Osteoblast (primary cell): ENCODE data around the gene EFR3B. TPM values are rescaled to one million over a fixed set of nuclear protein-coding genes. Genes with fewer than 3 reads are reported as not detected.

Source experiments
- DNase-seq: peaks from one replicate; pipeline ENCODE4 v3.0.0; 2011; ENCODE audit warnings: low spot score, mixed read lengths; ENCODE audit not compliant: insufficient read length; ENCODE audit errors: missing footprints
- H2AFZ ChIP-seq: 2 replicates; pipeline ENCODE4 v1.6.0; 2011; ENCODE audit warnings: mild to moderate bottlenecking, low read length
- H3K27ac ChIP-seq: 2 replicates; pipeline ENCODE4 v1.5.1; 2011; ENCODE audit warnings: mild to moderate bottlenecking, low read depth, low read length, moderate library complexity
- H3K27me3 ChIP-seq: 2 replicates; pipeline ENCODE4 v1.6.0; 2012; ENCODE audit warnings: mild to moderate bottlenecking, control low read depth, inconsistent platforms, low read length, moderate library complexity; ENCODE audit not compliant: insufficient read depth
- H3K36me3 ChIP-seq: 2 replicates; pipeline ENCODE4 v1.5.1; 2011; ENCODE audit warnings: mild to moderate bottlenecking, low read length, control low read depth, moderate library complexity; ENCODE audit not compliant: insufficient read depth
- H3K4me1 ChIP-seq: 2 replicates; pipeline ENCODE4 v1.5.1; 2011; ENCODE audit warnings: mild to moderate bottlenecking, low read length, control low read depth, moderate library complexity; ENCODE audit not compliant: insufficient read depth
- H3K4me2 ChIP-seq: 2 replicates; pipeline ENCODE4 v1.6.0; 2011; ENCODE audit warnings: mild to moderate bottlenecking, low read length; ENCODE audit not compliant: insufficient read depth
- H3K4me3 ChIP-seq: fragments of 200-600 bp; sonication (generic); 3 replicates; pipeline ENCODE4 v1.5.1; 2012; ENCODE audit warnings: mild to moderate bottlenecking, low read length, inconsistent platforms; ENCODE audit not compliant: insufficient read depth
- H3K79me2 ChIP-seq: 2 replicates; pipeline ENCODE4 v1.6.0; 2012; ENCODE audit warnings: mild to moderate bottlenecking, low read length, control low read depth, inconsistent platforms; ENCODE audit not compliant: insufficient read depth
- H3K9me3 ChIP-seq: 2 replicates; pipeline ENCODE4 v1.5.1; 2011; ENCODE audit warnings: low read depth, low read length, control low read depth
- H4K20me1 ChIP-seq: 2 replicates; pipeline ENCODE4 v1.6.0; 2012; ENCODE audit warnings: mild to moderate bottlenecking, low read length, control low read depth; ENCODE audit not compliant: insufficient read depth
- total RNA-seq: library from RNA; depleted of rRNA; stranded (reverse); fragments of >200 nt; gene quantifications from 2 replicates; pipeline ENCODE4 v1.2.3, GENCODE V29; 2012
- TF ChIP-seq, protein P1 (sequence below): IDR thresholded peaks from 2 replicates; pipeline ENCODE4 v1.5.1; 2011; ENCODE audit warnings: mild to moderate bottlenecking, low read depth, low read length, moderate library complexity; ENCODE audit errors: extremely low read depth

The EFR3B gene
- total RNA-seq, 1 donor: 0.72 TPM

DNA sequence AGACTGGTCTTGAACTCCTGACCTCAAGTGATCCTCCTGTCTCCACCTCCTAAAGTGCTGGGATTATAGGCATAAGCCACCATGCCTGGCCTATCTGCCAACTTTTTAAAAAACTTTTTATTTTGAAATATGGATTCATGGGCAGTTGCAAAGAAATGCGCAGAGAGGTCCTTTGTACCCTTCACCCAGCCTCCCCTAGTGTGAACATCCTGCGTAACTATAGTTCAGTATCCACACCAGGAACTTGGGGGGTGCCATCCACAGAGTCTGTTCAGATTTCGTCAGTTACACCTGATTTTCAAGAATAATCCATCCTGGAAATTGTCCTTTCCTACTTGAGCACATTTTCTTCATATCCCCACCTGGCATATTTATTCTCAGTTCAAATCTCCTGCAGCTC is 33.0 kb downstream of the EFR3B start:
- peaks cover 37% of the 10 kb centered on the region for H3K27me3 ChIP-seq
- H3K4me1 ChIP-seq: peaks cover 13% of the 10 kb centered on the region
- H3K9me3 ChIP-seq: no peaks in the 10 kb centered on the region
- H3K4me3 ChIP-seq: no peak overlapping the region
- H3K36me3 ChIP-seq: no peaks in the 10 kb centered on the region
- no peak for DNase-seq
- no peak overlapping the region for H3K4me2 ChIP-seq
- H4K20me1 ChIP-seq: peaks cover 12% of the 10 kb centered on the region
- no peak overlapping the region for H2AFZ ChIP-seq
- H3K27ac ChIP-seq: no peak overlapping the region
- TF ChIP-seq, protein P1, sequence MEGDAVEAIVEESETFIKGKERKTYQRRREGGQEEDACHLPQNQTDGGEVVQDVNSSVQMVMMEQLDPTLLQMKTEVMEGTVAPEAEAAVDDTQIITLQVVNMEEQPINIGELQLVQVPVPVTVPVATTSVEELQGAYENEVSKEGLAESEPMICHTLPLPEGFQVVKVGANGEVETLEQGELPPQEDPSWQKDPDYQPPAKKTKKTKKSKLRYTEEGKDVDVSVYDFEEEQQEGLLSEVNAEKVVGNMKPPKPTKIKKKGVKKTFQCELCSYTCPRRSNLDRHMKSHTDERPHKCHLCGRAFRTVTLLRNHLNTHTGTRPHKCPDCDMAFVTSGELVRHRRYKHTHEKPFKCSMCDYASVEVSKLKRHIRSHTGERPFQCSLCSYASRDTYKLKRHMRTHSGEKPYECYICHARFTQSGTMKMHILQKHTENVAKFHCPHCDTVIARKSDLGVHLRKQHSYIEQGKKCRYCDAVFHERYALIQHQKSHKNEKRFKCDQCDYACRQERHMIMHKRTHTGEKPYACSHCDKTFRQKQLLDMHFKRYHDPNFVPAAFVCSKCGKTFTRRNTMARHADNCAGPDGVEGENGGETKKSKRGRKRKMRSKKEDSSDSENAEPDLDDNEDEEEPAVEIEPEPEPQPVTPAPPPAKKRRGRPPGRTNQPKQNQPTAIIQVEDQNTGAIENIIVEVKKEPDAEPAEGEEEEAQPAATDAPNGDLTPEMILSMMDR: no peak
- no peaks in the 10 kb centered on the region for H3K79me2 ChIP-seq

DNA sequence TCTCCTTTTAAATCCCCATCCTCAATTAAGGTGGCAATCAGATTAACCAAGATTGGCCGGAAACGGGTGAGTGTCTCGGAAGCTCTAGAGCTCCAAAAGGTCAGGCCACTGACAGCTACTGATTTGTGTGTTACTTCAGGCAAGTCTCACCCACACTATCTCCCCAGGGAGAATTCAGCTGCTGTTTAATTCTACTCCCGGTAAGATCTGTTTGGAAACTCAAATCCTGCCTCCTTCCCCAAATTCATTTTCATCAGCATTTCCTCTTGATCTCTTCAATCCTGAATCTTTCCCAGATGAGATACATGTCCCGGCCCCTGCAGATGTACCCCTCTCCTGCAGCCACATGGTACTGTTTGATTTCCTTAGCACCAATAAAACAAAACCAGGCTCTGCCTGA is 34.9 kb downstream of the EFR3B start:
- DNase-seq: no peak
- TF ChIP-seq, protein P1: no peak
- H3K27me3 ChIP-seq: peaks cover 51% of the 10 kb centered on the region
- H3K4me1 ChIP-seq: peaks cover 13% of the 10 kb centered on the region
- no peak overlapping the region for H3K4me3 ChIP-seq
- no peak overlapping the region for H3K4me2 ChIP-seq
- no peak overlapping the region for H3K27ac ChIP-seq
- no peak overlapping the region for H2AFZ ChIP-seq
- H3K9me3 ChIP-seq: no peaks in the 10 kb centered on the region
- H4K20me1 ChIP-seq: peaks cover 12% of the 10 kb centered on the region
- no peaks in the 10 kb centered on the region for H3K79me2 ChIP-seq
- H3K36me3 ChIP-seq: no peaks in the 10 kb centered on the region

DNA sequence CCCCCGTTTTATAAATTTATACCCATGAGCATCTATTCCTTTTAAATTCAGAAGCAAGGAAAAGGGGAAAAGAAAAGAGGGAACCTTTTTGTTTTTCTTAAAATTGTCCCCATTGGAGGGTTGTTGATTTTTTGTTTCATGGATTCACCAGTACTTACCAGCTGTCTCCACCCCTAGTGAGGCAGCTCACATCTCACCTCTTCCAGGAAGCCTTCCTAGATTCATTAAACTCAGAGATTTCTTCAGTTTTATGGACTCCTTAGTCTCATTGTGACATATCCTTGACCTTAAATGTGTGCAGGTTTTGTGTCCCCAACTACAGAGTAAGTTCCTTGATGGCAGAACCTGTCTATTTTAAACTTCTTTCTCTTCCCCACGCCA is 35.9 kb downstream of the EFR3B start:
- DNase-seq: no peak

DNA sequence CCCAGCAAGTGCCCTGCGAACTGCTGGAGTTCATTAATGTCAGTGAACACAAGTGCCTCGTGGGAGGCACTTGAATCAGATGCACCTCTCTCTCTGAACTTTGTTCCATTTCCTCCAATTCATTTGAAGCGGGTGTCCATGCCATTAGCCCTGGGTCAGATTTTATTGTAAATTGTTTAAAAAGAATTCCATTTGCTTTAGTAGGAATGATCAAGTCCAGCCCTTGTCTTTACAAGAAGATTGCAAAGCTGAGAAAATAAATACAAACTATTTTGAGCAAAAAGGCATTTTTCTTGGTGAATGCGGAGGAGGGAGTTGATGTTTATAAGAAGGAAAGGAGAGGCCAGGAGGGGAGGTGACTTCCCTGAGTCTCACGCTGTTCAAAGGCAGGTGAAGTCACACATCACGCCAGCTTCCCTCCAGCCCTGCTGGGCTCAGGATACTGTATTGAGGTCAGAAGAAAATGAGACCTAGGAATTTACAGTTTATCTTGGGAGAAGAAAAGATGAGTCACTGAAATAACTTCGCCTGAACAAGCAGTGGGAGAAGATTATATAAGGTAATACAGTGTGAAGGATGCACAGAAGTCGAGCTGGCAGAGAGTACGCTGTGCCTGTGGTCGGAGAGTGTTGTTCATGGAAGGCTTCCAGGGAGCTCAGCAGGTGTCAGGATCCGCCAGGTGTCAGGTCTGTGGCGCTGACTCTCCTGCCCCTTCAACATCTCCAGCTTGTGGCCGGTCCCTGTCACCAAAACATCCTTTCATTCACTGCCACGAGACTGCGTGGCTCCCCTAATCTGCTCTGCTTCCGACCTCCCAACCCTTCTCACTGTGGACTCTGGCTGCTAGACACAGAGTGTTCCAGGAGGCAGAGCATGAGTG is 36.5 kb downstream of the EFR3B start:
- no peaks in the 10 kb centered on the region for H3K79me2 ChIP-seq
- H4K20me1 ChIP-seq: peaks cover 12% of the 10 kb centered on the region
- no peak overlapping the region for H3K4me3 ChIP-seq
- no peak overlapping the region for H2AFZ ChIP-seq
- H3K27ac ChIP-seq: no peak overlapping the region
- peak overlapping the region; percentile 49 for H3K4me2 ChIP-seq
- no peaks in the 10 kb centered on the region for H3K36me3 ChIP-seq
- peaks cover 61% of the 10 kb centered on the region for H3K27me3 ChIP-seq
- peaks cover 13% of the 10 kb centered on the region for H3K4me1 ChIP-seq
- peak; percentile 83 for DNase-seq
- TF ChIP-seq, protein P1: no peak
- no peaks in the 10 kb centered on the region for H3K9me3 ChIP-seq

More for the DNA sequence above, 35.9 kb downstream of the EFR3B start:
- peaks cover 12% of the 10 kb centered on the region for H4K20me1 ChIP-seq
- TF ChIP-seq, protein P1: no peak
- no peak overlapping the region for H2AFZ ChIP-seq
- no peaks in the 10 kb centered on the region for H3K9me3 ChIP-seq
- H3K36me3 ChIP-seq: no peaks in the 10 kb centered on the region
- H3K4me2 ChIP-seq: peak overlapping the region; percentile 49
- H3K27me3 ChIP-seq: peaks cover 58% of the 10 kb centered on the region
- H3K27ac ChIP-seq: no peak overlapping the region
- H3K79me2 ChIP-seq: no peaks in the 10 kb centered on the region
- H3K4me3 ChIP-seq: no peak overlapping the region
- H3K4me1 ChIP-seq: peaks cover 13% of the 10 kb centered on the region
